G401 (cell line): ENCODE data around the gene NETO1. TPM values are rescaled to one million over a fixed set of nuclear protein-coding genes. Genes with fewer than 3 reads are reported as not detected.

Source experiments
- DNase-seq: peaks from one replicate; pipeline ENCODE4 v3.0.0-alpha.2; 2015; ENCODE audit warnings: low spot score
- in situ Hi-C: cut with HindIII; loops from 2 replicates; pipeline ENCODE4 v1.10.0; 2016; ENCODE audit warnings: low sequenced_read_pairs, mixed read lengths
- total RNA-seq: library from RNA; depleted of rRNA; stranded (reverse); fragments of >200 nt; shearing (Covaris generic); gene quantifications from 2 replicates; pipeline ENCODE4 v1.2.3, GENCODE V29; 2014

NETO1 gene
- total RNA-seq, 1 experiment from 2014 or later, result not detected

DNA sequence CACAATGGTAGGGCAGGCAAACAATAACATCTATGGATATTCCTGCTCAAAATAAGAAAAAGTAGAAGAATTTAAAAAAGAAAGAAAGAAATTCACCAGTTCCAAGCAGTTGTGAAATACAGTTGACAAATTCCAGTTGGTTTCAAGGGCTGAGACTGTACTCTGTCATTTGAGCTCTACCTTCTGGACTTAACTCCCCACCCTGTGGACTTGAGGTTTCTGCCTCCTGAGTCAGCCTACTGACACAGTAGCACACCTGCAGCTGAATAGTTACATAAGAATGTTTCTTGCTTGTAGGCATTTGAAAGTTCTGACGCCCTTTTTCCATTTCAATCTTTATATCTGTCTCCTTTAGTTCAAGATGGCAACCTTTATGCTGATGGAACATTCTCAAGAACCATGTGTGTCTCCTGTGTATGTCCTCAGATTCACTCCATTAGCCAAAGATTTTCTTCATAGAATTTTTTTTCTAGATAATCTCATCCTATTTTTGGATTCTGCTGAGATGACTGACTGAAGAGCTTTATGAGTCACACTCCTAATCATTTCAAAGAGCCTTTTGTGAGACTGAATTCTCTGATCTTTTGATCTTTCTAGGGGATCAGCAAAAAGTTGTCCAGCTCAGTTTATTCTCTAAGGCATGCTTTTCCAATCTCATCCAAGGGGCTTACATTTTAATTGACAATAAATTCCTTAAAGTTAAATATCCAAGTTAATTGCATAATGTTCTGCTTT is 19.1 kb downstream of the NETO1 start:
- DNase-seq, result no peak

DNA sequence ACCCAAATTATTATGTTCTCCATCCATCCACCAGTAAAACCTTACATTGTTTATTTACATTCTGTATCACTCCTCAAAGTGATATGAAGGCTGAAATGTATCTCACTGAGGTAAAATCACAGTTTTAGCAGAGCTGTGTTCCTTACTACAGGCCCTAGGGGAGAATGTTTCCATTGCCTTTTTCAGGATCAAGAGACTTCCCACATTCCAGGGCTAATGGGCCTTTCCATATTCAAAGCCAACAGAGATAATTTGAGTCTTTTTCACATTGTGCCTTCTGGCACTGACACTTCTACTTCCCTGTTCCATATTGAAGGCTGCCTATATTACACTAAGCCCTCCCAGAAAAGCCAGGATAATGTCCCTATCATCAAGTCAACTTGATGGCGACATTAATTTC is 20.0 kb downstream of the NETO1 start:
- no peak for DNase-seq
- in situ Hi-C loops, result no loop called here

More for the DNA sequence above, 19.1 kb downstream of the NETO1 start:
- in situ Hi-C loops, result no loop called here

DNA sequence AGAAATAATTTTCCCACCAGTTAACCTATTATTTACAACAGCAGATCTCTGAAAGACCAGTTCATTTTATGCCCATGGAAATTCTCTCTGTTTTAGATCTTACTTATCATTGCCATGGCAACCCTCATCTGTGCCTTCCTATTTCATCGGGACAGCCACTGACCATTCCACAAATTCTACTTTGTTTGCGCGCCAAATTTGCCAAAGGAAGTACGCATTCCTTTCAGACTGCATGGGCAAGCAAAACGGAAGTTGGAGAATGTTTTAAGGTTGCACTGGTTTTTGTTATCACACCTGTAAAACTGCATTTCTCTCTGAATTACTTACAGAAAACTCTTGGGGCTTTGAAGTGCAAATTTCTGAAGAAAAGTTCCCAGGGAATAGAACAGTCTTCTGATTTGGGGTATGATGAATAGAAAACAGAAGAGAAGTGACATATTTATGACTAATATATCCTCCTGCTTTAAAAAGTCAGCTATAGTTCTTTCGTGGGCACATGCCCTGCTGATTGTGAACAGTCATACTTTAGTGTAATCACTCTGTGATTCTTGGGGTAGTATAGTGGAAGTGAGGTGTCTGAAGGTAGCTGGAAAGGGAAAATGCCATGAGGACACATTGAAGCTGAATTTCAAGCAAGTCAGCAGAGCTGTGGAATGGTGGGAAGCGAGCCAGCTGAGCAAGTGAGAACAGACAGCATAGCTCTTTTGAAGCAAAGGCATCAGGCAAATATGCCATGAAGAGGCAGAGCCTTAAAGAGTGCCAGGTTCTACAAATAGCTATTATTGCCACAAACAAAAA is 20.9 kb downstream of the NETO1 start:
- in situ Hi-C loops, result no loop called here
- no peak for DNase-seq

DNA sequence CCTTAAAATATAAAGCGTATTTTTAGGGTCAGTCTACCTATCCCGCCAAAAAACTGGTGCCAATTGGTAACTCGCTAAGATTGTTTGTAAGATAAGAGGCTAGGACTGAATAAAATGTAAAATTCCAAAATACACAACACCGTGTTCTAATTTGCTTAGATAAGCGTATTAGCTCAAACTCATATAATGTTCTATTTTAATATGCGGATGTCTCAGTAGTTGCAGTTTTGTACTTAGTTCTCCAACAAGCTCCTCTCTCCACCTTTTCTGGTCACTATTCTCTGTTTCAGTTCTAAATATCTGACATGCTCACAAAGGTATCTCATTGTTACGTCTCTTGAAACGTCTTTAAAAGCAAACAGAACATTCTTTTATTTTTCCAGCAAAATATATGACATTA is 24.0 kb downstream of the NETO1 start:
- in situ Hi-C loops, result no loop called here
- no peak for DNase-seq

DNA sequence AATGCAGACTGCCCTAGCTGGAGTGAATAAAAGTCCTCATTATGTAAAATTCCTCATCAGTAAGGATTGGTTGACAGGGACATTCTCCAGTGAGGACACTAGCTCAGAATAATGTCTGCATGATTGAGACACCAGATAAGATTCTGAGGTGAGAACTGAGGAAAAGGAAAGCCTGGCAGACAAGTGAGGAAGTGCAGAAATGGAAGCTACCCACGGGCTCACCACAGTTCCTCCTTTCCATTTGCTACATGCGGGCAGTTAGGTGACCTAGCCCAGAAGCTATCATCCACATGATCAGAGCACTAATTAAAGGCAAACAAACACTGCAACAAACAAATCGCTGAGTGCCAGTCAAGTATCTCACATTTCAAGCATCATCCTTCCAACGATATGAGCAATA is 27.7 kb downstream of the NETO1 start:
- DNase-seq, result no peak
- in situ Hi-C loops, result no loop called here

DNA sequence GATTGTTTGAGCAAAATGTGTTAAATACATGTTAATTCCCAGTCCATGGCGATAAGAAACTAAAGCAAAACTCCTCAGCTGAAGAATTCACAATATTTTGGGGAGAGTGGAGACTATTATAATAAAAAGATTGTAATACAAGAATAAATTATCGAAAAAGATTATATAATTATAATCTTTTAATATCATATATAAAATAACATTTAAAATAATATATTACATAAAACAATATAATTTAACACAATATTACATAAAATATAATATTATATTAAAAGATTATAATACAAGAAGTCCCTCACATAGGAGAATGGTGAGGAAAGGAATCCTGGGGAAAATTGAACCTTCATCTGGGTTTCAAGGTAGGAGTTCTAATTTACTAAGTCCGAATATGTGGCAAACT is 33.1 kb downstream of the NETO1 start:
- in situ Hi-C loops, result no loop called here
- no peak for DNase-seq

DNA sequence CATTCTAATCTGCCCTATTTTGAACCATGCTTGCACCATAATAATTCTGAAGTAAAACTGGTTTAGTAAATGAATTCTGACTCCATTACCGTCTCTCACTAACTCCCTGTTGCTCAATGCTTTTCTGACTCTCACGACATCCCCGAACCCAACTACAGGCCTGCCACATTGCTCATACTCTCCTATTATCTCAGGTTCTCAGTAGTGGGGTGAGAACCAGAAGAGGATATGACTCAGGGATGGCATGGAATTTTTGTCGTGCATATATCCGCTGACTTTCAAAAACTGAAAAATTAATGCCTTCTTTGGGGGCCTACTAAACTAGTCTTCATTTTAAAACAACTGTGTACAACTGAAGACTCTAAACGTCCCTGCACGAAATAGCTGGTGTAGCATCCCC is 34.3 kb downstream of the NETO1 start:
- in situ Hi-C loops, result no loop called here

DNA sequence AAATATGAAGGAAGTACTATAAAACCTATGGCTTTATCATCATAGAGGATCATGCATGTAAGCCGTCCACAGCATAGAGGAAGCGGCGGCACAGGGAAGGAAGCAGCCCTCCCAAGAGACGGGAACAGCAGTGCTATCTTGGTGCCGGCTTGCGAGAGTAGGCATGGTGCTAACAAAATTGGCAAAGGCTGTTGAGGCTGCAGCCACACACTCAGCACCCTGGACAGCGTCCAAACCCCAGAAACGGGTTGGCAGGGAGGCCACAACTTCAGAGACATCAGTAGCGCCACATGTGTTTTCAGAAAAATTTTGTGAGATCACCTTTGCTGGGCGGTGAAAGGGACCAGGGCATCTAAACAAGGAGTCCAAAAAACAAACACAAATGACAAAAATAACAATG is 37.7 kb downstream of the NETO1 start:
- no peak for DNase-seq
- in situ Hi-C loops, result no loop called here

More for the DNA sequence above, 34.3 kb downstream of the NETO1 start:
- DNase-seq, result no peak

DNA sequence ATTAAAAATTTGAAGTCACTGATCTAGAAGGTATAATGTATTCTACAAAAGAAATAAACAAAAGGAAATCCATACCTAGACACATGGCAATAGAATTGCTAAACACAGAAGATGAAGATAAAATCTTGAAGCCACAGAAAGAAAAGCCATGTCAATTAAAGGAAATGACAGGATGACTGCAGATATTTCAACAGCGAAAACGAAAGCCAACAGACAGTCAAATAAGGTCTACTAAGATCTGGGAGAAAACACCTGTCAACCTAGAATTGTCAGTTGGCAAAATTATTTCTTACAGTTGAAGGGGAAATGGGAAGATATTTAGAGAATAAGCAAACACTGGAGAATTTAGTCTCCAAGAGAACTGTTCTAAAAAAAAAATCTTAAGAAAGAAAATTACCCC is 39.2 kb downstream of the NETO1 start:
- in situ Hi-C loops, result no loop called here
- no peak for DNase-seq

DNA sequence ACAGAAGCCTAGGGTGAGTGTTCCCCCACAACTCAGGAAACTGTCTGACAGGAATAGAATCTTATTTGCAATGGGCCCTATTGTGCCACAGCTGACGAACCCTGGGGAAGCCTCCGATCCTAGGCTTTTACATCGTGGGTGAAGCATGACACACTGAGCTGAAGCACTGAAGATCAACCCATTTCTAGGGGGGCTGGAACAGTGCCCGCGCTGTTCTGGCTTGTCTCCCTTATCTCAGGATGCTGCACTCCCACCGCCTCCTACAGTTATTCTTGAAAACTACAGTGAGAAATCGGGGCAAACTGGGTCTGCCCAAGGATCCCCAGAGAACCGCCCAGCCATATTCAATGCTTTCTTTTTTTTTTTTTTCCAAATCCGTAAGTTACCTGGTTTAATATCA is 41.1 kb downstream of the NETO1 start:
- in situ Hi-C loops, result no loop called here
- no peak for DNase-seq

DNA sequence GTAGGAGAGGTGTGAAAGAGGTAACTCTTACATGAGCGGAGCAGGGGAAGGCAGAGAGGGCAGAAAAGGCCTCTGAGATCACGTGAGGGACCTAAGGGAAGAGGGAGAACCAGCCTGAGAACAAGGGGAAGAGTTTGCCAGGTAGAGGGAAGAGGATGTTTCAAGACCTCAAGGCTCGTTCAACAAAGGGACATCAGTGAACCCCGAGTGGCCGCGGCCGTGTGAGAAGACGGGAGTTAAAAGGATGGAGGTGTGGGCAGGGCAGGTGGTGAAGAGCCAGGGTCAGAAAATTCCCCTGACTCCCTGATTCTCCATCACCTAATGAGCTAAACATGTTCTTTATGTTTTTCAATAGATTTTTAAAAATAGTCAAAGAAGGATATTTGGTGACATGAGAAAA is 44.4 kb downstream of the NETO1 start:
- no peak for DNase-seq
- in situ Hi-C loops, result no loop called here

DNA sequence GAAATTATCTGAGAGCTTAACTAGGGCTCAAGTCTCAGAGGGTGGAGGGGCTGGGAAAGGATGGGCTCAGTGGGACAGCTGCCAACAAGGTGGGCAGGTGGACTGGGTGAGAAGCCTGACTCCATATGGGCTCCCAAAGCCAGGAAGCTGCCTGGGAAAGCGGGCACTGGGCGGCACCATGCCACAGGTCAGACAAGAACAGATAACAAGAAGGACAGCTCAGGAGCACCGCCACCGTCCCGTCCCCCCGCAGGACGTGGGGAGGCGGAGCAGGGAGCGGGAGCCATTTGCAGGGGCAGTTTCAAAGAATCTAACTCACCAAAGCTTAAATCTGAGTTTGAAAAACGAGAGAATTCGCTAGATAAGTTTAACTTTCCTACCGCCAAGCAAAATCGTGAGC is 45.6 kb downstream of the NETO1 start:
- no peak for DNase-seq
- in situ Hi-C loops, result no loop called here

DNA sequence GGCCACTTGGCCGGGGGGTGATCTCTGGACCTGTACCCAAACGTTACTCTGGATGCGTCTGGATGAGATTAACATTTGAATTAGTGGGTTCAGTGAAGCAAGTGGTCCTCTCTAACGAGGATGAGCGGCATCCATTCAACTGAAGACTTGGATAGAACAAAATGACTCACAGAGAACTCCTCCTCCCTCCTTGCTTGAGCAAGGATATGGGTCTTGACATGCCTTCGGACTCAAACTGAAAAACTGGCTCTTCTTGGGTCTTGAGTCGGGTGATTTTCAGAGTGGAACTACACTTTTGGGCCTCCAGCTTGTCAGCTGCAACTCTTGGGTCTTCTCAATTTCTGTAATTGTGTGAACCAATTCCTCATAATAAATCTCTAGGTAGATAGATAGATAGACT is 47.2 kb downstream of the NETO1 start:
- in situ Hi-C loops, result no loop called here
- no peak for DNase-seq

DNA sequence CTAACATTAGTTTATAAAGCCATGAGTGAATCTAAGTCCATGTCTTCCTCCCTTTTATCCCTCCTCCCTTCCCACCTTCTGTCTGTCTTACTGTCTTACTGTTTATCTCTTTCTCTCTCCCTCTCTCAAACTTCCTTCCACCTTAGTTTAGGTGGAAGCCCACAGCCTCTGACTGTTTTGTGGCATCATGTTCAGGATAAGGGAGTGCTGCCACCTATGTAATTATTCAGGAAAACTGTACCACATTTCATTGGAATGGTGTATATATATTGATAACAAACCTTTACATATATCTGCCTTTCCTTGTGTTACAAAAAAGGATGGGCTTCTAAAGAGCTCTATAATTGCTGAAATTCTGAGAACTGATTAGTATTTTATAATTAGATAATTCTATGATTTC is 48.7 kb downstream of the NETO1 start:
- no peak for DNase-seq
- in situ Hi-C loops, result no loop called here

DNA sequence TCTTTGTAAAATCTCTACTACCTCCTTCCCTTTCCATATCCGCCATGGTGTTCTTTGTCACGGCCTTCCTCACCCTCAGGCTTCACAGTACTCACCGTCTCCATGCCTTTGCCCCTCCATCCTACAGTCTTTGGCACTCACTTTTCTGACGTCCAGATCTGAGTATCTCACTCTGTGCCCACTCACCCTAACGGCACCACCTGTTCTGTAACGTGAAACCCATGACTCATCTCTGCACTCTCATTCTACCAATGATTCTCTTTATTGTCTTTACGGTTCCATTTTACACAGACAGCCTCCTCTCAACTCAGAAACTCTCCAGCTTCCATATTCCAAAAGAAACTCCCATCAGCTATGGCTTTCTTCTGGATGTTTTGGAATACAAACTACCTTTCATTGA is 56.7 kb downstream of the NETO1 start:
- in situ Hi-C loops, result no loop called here
- DNase-seq, result no peak

DNA sequence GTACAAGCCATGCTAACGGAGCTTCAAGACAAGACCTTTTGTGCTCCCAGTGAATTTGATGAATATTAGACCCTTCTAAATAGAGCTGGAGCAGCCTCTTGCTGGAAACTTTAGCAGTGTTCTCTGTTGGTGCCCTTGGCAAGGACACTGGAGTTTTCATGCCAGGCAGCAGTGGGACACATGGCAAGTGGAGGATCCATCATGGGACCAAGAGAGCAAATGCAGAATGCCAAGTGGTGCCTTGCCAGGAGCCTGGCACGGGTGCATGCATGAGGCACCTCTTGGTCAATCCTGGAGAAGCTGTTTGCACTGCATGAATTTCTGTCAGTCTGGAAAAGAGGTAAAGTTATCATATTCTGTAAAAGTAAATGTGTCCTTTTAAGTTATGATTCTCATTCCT is 59.1 kb downstream of the NETO1 start:
- in situ Hi-C loops, result no loop called here
- DNase-seq, result peak; percentile 11

DNA sequence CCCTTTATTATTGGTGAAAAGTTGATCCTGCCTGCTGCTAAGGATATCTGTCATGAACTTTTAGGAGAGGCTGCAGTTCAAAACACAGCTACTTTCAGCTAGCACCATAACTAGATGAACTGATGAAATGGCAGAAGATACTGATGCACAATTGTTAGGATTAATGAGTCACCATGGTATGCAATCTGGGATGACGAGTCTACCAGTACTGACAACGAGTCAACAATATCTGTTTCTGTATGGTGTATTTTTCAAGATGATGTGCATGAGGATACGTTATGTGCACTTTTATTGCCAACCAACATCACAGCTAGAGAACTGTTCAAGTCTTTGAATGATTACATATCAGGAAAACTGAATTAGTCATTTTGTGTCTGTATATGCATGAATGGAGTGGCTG is 68.7 kb downstream of the NETO1 start:
- in situ Hi-C loops, result no loop called here

DNA sequence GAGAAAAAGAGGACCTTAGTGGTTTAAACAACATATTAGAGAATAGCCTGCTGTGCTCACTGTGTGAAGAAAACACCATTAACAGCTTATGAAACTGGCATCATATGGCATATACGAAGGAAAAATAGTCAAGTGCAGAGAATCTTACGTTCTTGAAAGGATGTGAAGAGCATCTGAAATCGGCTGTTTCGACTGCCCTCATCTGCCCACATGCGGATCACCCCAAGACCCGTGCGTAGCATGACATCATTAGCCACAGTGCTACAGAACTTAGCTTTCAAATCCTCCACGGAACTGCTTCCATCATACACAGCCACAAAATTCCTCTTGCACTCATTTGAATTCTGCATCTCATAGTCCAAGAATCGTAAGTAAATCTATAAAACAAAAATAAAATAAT is 84.3 kb downstream of the NETO1 start:
- DNase-seq, result no peak
- in situ Hi-C loops, result no loop called here

More for the DNA sequence above, 68.7 kb downstream of the NETO1 start:
- DNase-seq, result no peak

DNA sequence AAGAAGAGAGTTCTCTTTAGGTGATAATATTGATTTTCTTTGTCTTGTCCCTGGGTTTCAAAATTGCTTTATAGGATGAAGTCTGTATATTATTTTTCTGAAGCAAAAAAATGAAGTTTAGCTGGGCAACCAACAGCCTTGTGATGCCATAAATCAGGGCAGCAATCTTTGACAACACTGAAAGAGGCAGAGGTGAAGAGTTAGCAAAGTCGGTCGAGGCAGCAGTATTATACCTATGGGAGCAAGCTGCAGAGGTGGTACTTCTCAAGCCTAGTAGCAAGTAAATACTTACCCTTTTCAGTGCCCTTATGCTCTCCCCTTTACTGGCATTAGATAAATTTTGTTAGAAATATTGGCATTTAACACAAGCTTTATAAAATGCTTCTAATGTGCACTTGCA is 92.9 kb downstream of the NETO1 start:
- in situ Hi-C loops, result no loop called here
- DNase-seq, result no peak

DNA sequence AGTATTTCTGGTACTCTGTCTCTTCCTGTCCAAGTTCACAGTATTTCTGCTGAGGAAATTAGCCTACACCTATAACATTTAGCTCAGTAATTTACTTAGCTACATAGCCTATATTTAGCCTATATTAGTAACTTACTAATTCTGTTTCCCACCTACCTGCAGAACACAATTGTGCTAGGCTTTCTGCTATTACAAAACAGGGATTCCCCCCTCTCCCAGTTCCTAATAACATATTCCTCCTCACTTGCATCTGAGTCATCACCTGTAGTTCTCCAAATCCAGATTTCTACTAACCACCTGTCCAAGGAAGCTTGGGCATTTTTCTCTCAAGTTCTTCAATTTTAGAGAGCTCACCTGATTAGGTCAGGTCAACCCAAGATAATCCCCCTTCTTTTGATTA is 94.9 kb downstream of the NETO1 start:
- DNase-seq, result no peak

DNA sequence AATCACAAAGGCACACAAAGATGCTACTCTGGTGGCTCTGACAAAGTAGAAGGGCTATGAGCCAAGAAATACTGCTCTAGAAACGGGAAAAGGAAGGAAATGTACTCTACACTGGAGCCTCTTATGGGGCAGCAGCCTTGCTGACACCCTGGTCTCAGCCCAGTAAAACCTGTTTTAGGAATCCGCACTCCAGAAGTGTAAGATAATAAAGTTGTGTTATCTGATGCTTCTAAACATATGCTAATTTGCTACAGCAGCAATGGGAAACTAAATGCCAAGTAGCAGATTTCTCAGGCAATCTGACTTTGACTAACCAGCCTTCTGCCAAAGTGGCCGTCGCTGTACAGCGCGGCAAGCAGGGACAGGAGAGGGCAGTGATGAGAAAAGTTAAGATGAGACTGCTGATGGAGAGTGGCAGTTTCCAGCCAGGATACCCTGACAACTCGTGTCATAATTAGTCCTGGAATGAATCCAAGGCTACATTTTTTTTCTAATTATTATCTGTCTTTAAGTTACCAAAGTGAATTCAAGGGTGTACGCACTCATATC is 99.0 kb downstream of the NETO1 start:
- in situ Hi-C loops, result no loop called here
- DNase-seq, result no peak

More for the DNA sequence above, 94.9 kb downstream of the NETO1 start:
- in situ Hi-C loops, result no loop called here
